MM.1S (cell line): ENCODE results near the gene MNT.

ENCODE experiments used
- DNase-seq: peaks from one replicate; pipeline ENCODE4 v3.0.0-alpha.2; 2015
- H2AFZ ChIP-seq: fragments of 300-600 bp; sonication (generic); 2 replicates; pipeline ENCODE4 v1.6.0; 2016; ENCODE audit warnings: antibody characterized with exemption, low read length
- H3F3A ChIP-seq: fragments of 300-600 bp; sonication (generic); 2 replicates; pipeline ENCODE4 v1.6.1; 2016; ENCODE audit warnings: mild to moderate bottlenecking, antibody characterized with exemption, low read length, moderate library complexity, mixed read lengths; ENCODE audit not compliant: insufficient read depth
- H3K27ac ChIP-seq: fragments of 300-600 bp; sonication (generic); 2 replicates; pipeline ENCODE4 v1.5.1; 2016; ENCODE audit warnings: mild to moderate bottlenecking, low read length
- H3K27me3 ChIP-seq: fragments of 300-600 bp; sonication (generic); replicated peaks from 2 replicates; pipeline ENCODE4 v1.6.0; 2016; ENCODE audit warnings: low read length; ENCODE audit not compliant: insufficient read depth
- H3K36me3 ChIP-seq: fragments of 300-600 bp; sonication (generic); replicated peaks from 2 replicates; pipeline ENCODE4 v1.6.1; 2016; ENCODE audit warnings: mild to moderate bottlenecking, low read length, mixed read lengths; ENCODE audit not compliant: insufficient read depth
- H3K4me1 ChIP-seq: fragments of 300-600 bp; sonication (generic); 2 replicates; pipeline ENCODE4 v1.6.1; 2016; ENCODE audit warnings: low read length, mixed read lengths
- H3K4me2 ChIP-seq: fragments of 300-600 bp; sonication (generic); 2 replicates; pipeline ENCODE4 v1.6.0; 2016; ENCODE audit warnings: low read depth, low read length
- H3K4me3 ChIP-seq: fragments of 300-600 bp; sonication (generic); 2 replicates; pipeline ENCODE4 v1.5.1; 2016; ENCODE audit warnings: low read length, mixed read lengths
- H3K79me2 ChIP-seq: fragments of 300-600 bp; sonication (generic); 2 replicates; pipeline ENCODE4 v1.6.1; 2016; ENCODE audit warnings: mixed run types, low read length, mixed read lengths
- H3K9ac ChIP-seq: fragments of 300-600 bp; sonication (generic); 2 replicates; pipeline ENCODE4 v1.6.1; 2016; ENCODE audit warnings: low read length, mixed read lengths
- H3K9me2 ChIP-seq: fragments of 300-600 bp; sonication (generic); replicated peaks from 2 replicates; pipeline ENCODE4 v1.6.1; 2016; ENCODE audit warnings: mild to moderate bottlenecking, low read length, mixed read lengths; ENCODE audit not compliant: insufficient read depth
- H3K9me3 ChIP-seq: fragments of 300-600 bp; sonication (generic); replicated peaks from 2 replicates; pipeline ENCODE4 v1.6.1; 2016; ENCODE audit warnings: mild to moderate bottlenecking, low read length, mixed read lengths; ENCODE audit not compliant: insufficient read depth
- H4K20me1 ChIP-seq: fragments of 300-600 bp; sonication (generic); 2 replicates; pipeline ENCODE4 v1.6.1; 2016; ENCODE audit warnings: mild to moderate bottlenecking, low read length, moderate library complexity, mixed read lengths; ENCODE audit not compliant: insufficient read depth
- EZH2 ChIP-seq: fragments of 300-600 bp; sonication (generic); optimal IDR thresholded peaks from 2 replicates; pipeline ENCODE3; 2017; ENCODE audit warnings: low read depth, mild to moderate bottlenecking, antibody characterized with exemption, low read length, mixed read lengths
- EZH2phosphoT487 ChIP-seq: fragments of 300-600 bp; sonication (generic); IDR thresholded peaks from 2 replicates; pipeline ENCODE4 v1.6.1; 2018; ENCODE audit warnings: antibody characterized with exemption, low read length
- TF ChIP-seq, protein P1 (sequence below): fragments of 300-600 bp; sonication (generic); IDR thresholded peaks from 2 replicates; pipeline ENCODE4 v1.5.1; 2016; ENCODE audit warnings: antibody characterized with exemption, low read length, mixed read lengths

MNT gene

DNA sequence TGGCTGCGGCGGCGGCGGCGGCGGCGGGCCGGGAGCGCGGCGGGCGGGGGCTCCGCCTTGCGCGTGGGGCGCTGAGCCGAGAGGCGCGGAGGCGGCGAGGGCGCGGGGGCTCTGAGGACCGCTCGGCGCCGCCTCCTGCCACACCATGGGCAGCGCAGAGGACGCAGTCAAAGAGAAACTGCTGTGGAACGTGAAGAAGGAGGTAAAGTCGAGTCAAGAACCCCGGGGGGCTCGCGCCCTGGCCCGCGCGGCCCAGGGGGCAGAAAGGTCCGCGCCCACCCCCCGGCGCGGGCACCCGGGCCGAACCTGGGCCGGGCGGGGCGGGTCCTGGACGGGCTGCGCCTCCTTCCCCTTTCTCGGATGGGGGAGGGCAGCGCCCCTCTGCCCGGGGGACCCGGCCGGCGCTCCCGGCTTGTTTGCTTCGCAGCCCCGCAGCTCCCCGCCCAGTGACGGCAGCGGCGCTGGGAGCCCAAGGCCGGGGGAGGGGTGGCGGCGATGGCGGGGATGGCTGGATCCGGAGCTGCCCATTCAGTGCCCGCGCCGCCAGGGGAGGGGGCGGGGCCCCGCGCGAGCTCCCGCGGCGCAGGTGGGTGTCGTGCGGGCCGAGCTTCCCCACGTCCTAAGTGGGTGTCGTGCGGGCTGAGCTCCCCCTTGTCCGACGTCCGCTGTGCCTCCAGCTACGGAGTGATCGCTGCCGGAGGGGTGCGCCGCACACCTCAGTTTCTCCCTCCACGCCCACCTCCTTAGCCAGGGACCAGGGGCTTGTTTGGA, 63.1 kb downstream of the MNT start:
- no peak for TF ChIP-seq EZH2
- TF ChIP-seq, protein P1, sequence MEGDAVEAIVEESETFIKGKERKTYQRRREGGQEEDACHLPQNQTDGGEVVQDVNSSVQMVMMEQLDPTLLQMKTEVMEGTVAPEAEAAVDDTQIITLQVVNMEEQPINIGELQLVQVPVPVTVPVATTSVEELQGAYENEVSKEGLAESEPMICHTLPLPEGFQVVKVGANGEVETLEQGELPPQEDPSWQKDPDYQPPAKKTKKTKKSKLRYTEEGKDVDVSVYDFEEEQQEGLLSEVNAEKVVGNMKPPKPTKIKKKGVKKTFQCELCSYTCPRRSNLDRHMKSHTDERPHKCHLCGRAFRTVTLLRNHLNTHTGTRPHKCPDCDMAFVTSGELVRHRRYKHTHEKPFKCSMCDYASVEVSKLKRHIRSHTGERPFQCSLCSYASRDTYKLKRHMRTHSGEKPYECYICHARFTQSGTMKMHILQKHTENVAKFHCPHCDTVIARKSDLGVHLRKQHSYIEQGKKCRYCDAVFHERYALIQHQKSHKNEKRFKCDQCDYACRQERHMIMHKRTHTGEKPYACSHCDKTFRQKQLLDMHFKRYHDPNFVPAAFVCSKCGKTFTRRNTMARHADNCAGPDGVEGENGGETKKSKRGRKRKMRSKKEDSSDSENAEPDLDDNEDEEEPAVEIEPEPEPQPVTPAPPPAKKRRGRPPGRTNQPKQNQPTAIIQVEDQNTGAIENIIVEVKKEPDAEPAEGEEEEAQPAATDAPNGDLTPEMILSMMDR: no peak
- no peak for TF ChIP-seq EZH2phosphoT487

DNA sequence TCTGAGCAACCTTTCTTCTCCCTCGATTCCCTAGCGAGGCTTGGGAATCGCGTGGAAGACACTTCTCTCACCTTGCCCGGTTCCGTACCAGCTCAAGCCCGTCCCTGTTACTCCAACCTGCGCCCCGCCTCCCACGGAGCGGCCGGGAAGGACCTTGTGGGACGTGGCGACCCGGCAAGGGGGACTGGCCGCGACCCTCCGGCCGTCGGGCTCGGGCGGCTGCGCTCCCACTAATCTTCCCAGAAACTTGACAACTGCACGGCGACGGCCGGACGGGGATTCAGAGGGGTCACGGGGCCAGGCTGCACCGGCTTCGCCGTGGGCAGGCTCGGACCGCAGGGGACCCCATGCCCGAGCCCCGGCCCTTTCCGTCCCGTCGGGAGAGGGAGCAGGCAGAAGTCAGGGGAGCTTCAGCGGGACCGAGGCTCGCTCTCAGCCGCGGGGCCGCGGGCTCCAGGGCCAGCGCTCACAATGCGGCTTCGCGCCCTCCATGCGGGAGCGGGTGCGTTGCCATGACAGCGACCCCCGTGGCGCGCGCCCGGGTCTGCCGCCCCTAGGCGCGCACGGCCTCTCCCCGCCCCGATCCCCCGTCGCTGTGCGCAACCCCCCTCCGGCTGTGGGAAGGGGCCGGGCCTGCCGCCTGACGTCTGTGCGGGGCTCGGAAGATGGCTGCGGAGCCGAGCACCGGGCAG, 63.9 kb downstream of the MNT start, which contains the start of gene SGSM2:
SGSM2 (plus strand) TSS at position 650 of the 692 bp plus-strand sequence. CDS start 188 bp downstream, outside the sequence.
- peaks cover 41% of the 10 kb centered on the region for H3K79me2 ChIP-seq
- H3K4me2 ChIP-seq: peak within 1 kb of the TSS; percentile 100
- H3F3A ChIP-seq: peaks cover 12% of the 10 kb centered on the region
- peak within 1 kb of the TSS; percentile 86 for H3K9ac ChIP-seq
- H3K4me1 ChIP-seq: peaks cover 12% of the 10 kb centered on the region; the same call in 1 of the 2 replicates
- no peaks in the 10 kb centered on the region for H4K20me1 ChIP-seq
- no peaks in the 10 kb centered on the region for H3K9me2 ChIP-seq
- H3K27me3 ChIP-seq: no peaks in the 10 kb centered on the region
- no peaks in the 10 kb centered on the region for H3K9me3 ChIP-seq
- DNase-seq: no peak
- peak within 1 kb of the TSS; percentile 97 for H2AFZ ChIP-seq
- peak within 1 kb of the TSS; percentile 53 for H3K27ac ChIP-seq
- TF ChIP-seq EZH2phosphoT487: no peak
- TF ChIP-seq, protein P1: no peak
- TF ChIP-seq EZH2: no peak
- H3K36me3 ChIP-seq: peaks cover 21% of the 10 kb centered on the region
- H3K4me3 ChIP-seq: peak within 1 kb of the TSS; percentile 85

More for the DNA sequence above, 63.1 kb downstream of the MNT start:
- Histone ChIP-seq H3K4me2 (peak overlapping the region; percentile 77), H3F3A (peaks cover 12% of the 10 kb centered on the region), H3K4me3 (peak overlapping the region; percentile 85), H2AFZ (peak overlapping the region; percentile 67), H4K20me1 (no peaks in the 10 kb centered on the region), H3K9me3 (no peaks in the 10 kb centered on the region), H3K27me3 (no peaks in the 10 kb centered on the region), H3K79me2 (peaks cover 36% of the 10 kb centered on the region), H3K9ac (peak overlapping the region; percentile 18; the same call in 1 of the 2 replicates), H3K4me1 (peaks cover 12% of the 10 kb centered on the region; the same call in 1 of the 2 replicates), H3K36me3 (peaks cover 17% of the 10 kb centered on the region), H3K27ac (no peak overlapping the region), H3K9me2 (no peaks in the 10 kb centered on the region)
- DNase-seq: peak; percentile 40

DNA sequence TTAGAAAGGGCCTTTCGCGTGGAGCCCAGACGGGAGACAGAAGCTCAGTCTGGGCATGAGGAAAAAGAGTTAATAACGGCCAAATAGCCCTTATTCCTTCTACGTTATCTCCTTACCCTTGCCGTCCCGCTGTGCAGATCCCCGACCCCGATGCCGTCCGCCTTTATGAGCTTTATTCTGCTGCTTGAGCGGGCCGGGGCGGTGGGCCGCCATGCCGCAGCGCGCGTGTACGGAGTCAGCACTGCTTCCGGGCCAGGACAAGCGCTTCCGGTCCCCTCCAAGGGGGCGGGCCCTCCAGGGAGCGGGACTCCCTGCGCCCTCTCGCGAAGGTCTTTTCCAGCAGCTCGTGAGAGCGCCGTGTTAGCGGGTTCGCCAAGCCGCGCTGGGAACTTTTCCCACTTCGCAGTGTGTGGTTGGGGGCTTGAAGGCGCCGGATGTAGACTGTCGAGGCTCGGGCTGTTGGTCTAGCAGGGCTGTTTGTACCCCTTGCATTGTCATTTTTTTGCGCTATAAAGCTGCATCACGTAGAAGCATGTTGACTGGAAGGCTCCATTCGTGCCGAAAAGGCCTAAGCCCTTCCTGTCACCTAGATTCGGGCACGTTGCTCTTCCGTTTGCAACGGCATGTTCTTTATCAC, 64.5 kb downstream of the MNT start, which contains the start of gene TSR1:
TSR1 (minus strand) TSS at position 243 of the 637 bp plus-strand sequence; CDS start at position 213, 30 bp downstream.
- Histone ChIP-seq H3K9me3 (no peaks in the 10 kb centered on the region), H3K4me3 (peak within 1 kb of the TSS; percentile 85), H2AFZ (peak within 1 kb of the TSS; percentile 97), H3K36me3 (peaks cover 28% of the 10 kb centered on the region), H3K9me2 (no peaks in the 10 kb centered on the region), H3F3A (peaks cover 12% of the 10 kb centered on the region), H3K9ac (peak within 1 kb of the TSS; percentile 86), H3K4me2 (peak within 1 kb of the TSS; percentile 100), H3K27ac (peak within 1 kb of the TSS; percentile 53), H4K20me1 (no peaks in the 10 kb centered on the region), H3K79me2 (peaks cover 47% of the 10 kb centered on the region), H3K27me3 (no peaks in the 10 kb centered on the region), H3K4me1 (peaks cover 12% of the 10 kb centered on the region; the same call in 1 of the 2 replicates)
- TF ChIP-seq, protein P1: peak; percentile 23
- no peak for TF ChIP-seq EZH2phosphoT487
- DNase-seq: peak; percentile 92
